ENCODE data around the gene CMTM3.
"Not testable (repeated sequence)": the region's sequence is repeated elsewhere in the genome, so short reads cannot be mapped to it uniquely, and the experiment has no call there.

Gene CMTM3

GRCh38 chr16:66636199-66636598, 31.7 kb downstream of the CMTM3 start:
- DNase-seq (ENCODE audit: low read depth) = no peak

DNA sequence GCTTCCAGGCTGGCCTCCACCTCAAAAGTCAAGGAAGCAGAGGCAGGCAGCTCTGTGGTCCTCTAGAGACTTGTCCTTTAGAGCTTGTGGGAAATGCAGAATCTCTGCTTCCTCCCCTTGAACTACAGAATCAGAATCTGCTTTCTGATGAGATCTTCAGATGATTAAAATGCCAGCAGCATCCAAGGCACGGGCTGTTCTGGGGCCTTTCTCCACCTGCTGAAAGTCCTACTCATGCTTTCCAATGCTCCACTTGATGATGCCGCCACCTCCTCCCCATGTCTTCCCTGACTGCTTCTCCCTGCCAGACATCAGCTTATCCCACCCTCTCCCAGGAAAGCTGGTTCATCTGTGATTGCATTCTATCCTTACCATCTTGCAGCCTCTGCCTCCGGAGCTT, 33.3 kb downstream of the CMTM3 start:
- no peak for DNase-seq (ENCODE audit: low read depth)

GRCh38 chr16:66639091-66639885, 34.8 kb downstream of the CMTM3 start:
- DNase-seq (ENCODE audit: low read depth) = no peak

- DNase-seq (ENCODE audit: low read depth) = no peak
Measured at GRCh38 chr16:66640724-66641314, 36.3 kb downstream of the CMTM3 start.

- no peak for DNase-seq (ENCODE audit: low read depth)
Measured at GRCh38 chr16:66641387-66641786, 36.9 kb downstream of the CMTM3 start.

- DNase-seq (ENCODE audit: low read depth) = no peak
Measured at GRCh38 chr16:66647866-66648265, 43.4 kb downstream of the CMTM3 start.

DNA sequence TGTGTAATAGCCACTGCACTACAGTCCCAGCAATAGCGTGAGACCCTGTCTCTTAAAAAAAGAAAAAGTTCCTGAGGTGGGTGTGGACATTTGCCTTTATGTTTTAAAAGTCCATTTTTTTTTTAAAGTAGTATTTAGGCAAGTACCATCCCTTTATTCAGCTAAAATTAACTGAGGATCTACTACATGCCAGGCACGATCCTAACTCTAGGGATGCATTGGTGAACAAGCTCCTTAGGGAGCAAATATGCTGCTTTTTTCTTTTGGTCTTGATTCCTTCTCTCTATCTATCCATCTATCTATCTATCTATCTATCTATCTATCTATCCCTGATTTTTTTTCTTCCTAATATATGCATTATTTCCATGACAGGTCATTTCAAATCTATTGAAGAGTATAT, 44.7 kb downstream of the CMTM3 start:
- no peak for DNase-seq (ENCODE audit: low read depth)

DNA sequence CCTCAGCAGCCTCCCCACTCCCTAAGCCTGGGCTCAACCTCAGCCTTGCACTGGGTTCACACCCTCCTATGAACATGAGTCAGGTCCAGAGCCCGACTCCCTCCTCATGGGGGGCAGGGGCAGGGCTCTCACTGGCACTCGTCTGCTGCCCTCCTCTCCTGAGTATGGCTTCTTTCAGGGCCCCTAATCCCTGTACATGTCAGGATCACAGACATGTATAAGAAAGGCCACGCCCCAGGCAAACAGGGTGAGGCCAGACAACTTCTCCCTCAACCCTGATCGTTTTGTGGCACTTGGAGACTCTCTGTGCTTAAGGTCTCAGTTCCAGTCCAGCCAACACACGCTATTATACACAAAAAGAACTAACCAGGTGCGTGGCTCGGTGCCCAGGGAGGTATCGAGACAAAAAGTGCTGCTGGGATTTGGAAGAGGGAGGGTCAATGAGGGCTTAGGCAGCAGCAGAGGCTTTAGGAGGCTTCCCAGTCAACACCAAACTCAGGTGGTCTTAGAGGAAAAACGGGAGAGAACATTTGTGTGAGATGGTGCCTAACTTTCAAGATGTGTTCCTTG, 45.2 kb downstream of the CMTM3 start:
- no peak for DNase-seq (ENCODE audit: low read depth)

GRCh38 chr16:66650707-66651473, 46.4 kb downstream of the CMTM3 start:
- peak; percentile 71 for DNase-seq (ENCODE audit: low read depth)

GRCh38 chr16:66651474-66651765, 46.9 kb downstream of the CMTM3 start:
- no peak for DNase-seq (ENCODE audit: low read depth)

DNA sequence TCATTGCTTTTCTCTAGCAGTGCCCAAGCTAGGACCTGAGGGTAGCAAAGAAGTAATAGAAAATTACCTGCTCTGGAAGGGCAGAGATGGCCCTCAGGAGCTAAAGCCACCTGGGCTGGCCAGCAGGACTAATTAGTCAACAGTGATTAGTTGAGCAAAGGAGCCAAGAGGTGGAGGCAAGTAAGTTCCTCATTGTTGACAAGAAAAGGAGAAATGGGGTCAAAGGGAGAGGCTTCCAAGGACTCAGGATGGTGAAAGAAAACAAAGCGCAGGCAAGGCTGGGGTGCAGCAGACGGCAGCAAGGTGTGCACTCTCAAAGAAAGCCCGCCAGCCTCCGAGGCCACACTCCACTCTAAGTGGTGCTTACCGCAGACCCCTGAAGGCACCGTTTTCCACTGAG, 47.5 kb downstream of the CMTM3 start:
- DNase-seq (ENCODE audit: low read depth) = no peak

DNA sequence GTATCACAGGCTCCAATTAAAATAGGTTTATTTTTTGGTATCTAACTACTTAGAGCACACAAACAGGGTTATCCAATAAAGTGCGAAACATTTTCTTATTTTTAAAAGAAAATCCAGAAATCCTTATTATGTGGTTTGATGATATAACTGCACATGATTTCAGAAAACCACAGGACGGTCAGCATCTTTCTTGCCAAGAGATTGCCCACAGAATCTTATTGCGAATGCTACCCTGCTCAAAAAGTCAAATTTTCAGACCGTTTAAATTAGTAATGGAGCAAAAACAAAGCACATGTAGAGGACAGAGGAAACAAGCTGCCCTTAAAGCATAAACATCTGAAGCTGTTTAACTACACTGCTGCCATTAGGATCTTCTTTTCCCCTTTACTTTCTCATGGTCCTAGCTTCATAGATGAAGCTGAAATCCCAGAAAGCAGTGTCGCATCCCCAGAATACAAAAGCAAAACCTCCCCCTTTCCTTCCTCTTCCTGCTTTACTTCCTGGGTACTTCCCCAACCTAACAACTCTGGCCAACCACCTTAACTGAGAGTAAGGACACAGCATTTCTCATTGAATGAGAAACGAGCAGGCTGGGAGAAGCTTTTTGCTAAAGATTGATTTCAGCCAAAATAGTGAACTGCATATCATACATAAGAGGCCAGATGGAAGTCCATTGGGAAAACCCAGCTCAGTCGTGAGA, 48.3 kb downstream of the CMTM3 start:
- no peak for DNase-seq (ENCODE audit: low read depth)

DNA sequence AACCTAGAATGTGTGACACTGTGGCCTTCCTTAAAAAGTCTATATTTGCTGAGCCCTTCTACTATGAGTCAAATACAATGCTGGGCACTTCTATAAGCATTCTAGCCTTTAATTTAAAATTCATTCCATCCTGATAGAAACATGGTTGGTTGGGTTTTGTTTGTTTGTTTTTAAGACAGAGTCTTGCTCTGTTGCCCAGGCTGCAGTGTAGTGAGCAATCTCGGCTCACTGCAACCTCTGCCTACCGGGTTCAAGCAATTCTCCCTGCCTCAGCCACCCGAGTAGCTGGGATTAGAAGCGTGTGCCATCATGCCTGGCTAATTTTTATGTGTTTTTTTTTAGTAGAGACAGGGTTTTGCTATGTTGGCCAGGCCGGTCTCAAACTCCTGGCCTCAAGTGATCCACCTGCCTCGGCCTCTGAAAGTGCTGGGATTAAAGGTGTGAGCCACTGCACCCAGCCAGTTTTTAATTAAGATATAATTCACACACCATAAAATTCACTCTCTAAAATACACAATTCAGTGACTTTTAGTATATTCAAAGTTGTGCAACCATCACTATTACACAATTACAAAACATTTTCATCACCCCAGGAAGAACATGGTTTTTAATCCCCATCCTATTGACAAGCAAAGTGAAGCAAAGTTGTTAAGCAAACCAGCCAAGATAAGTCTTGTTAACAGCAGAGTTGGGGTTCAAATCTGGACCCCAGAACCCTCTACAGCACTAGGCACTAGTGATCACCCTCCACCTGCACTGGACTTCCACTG, 49.3 kb downstream of the CMTM3 start:
- no peak for DNase-seq (ENCODE audit: low read depth)

DNA sequence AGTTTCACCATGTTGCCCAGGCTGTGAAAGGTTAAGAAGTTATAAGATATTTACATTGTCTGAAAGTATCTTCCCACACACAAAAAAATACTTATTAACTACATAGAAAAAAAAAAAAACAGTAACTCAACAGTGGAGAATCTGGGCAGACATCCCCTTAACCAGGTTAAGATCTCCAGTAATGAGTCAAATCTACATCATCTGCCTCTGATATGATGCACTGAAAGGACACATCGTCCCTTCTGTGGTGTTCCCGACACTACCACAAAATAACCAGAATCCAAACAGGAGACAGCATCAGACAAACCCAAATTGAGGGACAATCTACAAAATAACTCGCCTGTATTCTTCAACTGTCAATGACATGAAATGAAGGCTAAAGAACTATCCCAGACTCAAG, 52.0 kb downstream of the CMTM3 start:
- DNase-seq (ENCODE audit: low read depth) = no peak

DNA sequence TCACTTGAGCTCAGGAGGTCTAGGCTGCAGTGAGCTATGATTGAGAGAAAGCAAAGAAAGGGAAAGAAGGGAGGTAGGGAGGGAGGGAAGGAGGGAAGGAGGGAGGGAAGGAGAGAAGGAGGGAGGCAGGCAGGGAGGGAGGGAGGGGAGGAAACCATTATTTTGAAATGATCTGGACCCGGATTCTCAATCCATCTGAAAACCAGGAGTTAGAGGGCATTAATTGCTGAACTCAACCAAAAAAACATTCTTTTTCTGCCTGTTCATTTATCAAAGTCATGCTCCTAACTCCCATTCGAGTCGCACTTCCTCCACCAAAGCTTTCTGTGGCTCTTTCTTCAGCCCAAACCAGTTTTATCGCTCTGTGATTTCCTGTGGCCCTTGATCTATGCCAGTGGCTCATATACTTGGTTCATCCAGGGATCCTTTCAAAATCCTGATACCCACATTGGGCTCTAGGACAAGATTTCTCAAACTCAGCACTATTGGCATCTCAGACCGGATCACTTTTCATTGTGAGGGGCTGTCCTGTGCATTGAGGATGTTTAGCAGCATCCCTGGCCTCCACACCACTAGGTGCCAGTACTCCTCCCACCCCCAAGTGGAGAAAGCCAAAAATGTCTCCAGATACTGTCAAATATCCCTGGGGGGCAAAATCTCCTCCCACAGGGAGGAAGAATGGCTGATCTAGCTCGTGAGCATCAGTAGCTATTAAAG, 53.8 kb downstream of the CMTM3 start:
- DNase-seq (ENCODE audit: low read depth) = no peak

DNA sequence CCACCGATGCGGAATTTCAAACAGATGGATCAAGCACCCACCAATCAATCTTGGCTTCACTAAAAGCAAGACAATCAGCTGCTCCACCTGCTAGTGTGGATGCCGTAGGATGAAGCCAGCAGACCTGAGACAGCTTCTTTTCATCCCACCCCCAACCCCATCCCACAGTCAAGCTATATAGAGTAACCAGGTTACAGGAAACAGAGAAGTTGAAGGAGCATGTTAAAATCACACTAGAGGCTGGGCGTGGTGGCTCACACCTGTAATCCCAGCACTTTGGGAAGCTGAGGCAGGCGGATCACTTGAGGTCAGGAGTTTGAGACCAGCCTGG, 54.3 kb downstream of the CMTM3 start:
- DNase-seq (ENCODE audit: low read depth) = no peak

DNA sequence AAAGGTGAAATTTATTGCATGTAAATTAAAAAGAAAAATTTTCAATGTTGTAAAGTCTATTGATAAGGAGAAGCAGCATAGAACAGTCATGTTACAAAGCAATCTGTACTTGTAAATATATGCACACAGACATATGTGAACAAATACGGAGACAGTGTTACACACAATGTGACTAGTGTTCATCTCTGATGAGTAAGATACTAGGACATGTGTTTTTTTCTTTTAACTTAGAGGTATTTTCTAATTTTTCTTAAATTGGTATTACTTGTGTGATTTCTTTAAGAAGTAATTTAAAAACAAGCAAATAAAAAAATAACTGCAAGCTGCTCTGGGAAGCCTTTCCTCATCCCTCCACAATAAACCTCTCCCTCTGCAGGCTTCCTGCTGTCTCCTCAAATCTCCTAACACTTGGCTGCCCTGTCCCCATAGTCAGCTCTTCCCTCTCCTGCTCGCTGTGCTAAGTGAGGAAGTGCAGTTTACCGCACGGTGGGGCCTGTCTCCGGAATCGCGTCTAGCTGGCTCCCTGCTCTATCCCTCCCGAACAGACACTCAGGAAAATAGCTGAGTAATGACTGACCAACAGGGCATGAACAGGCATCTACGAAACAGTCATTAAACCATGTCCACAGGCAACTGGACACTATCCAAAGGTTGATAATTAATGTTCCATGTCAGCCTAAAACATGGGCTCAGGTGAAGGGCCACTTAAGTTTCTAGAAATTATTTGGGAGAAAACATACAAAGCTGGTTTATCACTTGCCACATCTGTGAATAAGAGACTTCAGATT, 56.1 kb downstream of the CMTM3 start:
- DNase-seq (ENCODE audit: low read depth) = no peak

- DNase-seq (ENCODE audit: low read depth) = no peak
Measured at GRCh38 chr16:66661210-66661560, 56.7 kb downstream of the CMTM3 start.

- DNase-seq (ENCODE audit: low read depth) = not testable (repeated sequence)
Measured at GRCh38 chr16:66661671-66662346, 57.3 kb downstream of the CMTM3 start.
